Measurements from ENCODE around the gene SP6. TPM values are rescaled to one million over a fixed set of nuclear protein-coding genes. Genes with fewer than 3 reads are reported as not detected.

SP6 gene
- total RNA-seq, 1 experiment from 2014 or later: 0.02 TPM

GRCh38 chr17:47857551-47858455 is 6.8 kb upstream of the SP6 start:
- no peak for DNase-seq (ENCODE audit: extremely low read depth, low read depth)

GRCh38 chr17:47856830-47857229 is 5.9 kb upstream of the SP6 start:
- no peak for DNase-seq (ENCODE audit: extremely low read depth, low read depth)

- DNase-seq (ENCODE audit: extremely low read depth, low read depth): no peak
Measured at GRCh38 chr17:47855737-47856136, 4.8 kb upstream of the SP6 start.

GRCh38 chr17:47853616-47854015 is 2.7 kb upstream of the SP6 start:
- DNase-seq (ENCODE audit: extremely low read depth, low read depth): no peak

- DNase-seq (ENCODE audit: extremely low read depth, low read depth): no peak
Measured at GRCh38 chr17:47852113-47852949, 1.4 kb upstream of the SP6 start.

GRCh38 chr17:47851764-47852112 is 775 bp upstream of the SP6 start:
- DNase-seq (ENCODE audit: extremely low read depth, low read depth): no peak

- no peak for DNase-seq (ENCODE audit: extremely low read depth, low read depth)
Measured at GRCh38 chr17:47850373-47850691, 631 bp downstream of the SP6 start.

GRCh38 chr17:47848198-47848513 is 2.8 kb downstream of the SP6 start:
- no peak for DNase-seq (ENCODE audit: extremely low read depth, low read depth)

- DNase-seq (ENCODE audit: extremely low read depth, low read depth): no peak
Measured at GRCh38 chr17:47847341-47848197, 3.4 kb downstream of the SP6 start.

- DNase-seq (ENCODE audit: extremely low read depth, low read depth): no peak
Measured at GRCh38 chr17:47846716-47847340, 4.1 kb downstream of the SP6 start.

GRCh38 chr17:47845716-47846075 is 5.3 kb downstream of the SP6 start:
- no peak for DNase-seq (ENCODE audit: extremely low read depth, low read depth)

- DNase-seq (ENCODE audit: extremely low read depth, low read depth): no peak
Measured at GRCh38 chr17:47844814-47845715, 5.9 kb downstream of the SP6 start.

GRCh38 chr17:47844227-47844626 is 6.7 kb downstream of the SP6 start:
- no peak for DNase-seq (ENCODE audit: extremely low read depth, low read depth)

- no peak for DNase-seq (ENCODE audit: extremely low read depth, low read depth)
Measured at GRCh38 chr17:47843391-47843730, 7.6 kb downstream of the SP6 start.

- no peak for DNase-seq (ENCODE audit: extremely low read depth, low read depth)
Measured at GRCh38 chr17:47841488-47842291, 9.3 kb downstream of the SP6 start.

- DNase-seq (ENCODE audit: extremely low read depth, low read depth): peak; percentile 82
Measured at GRCh38 chr17:47840742-47841487, 10.0 kb downstream of the SP6 start, which contains the start of gene SCRN2. TSS of gene SCRN2 (minus strand) at chr17:47841273. CDS start at chr17:47840843, 430 bp downstream.

- no peak for DNase-seq (ENCODE audit: extremely low read depth, low read depth)
Measured at GRCh38 chr17:47840001-47840741, 10.8 kb downstream of the SP6 start.

GRCh38 chr17:47839071-47839470 is 11.9 kb downstream of the SP6 start:
- DNase-seq (ENCODE audit: extremely low read depth, low read depth): no peak

Data from NCI-H460 (cell line).